GM21381 (cell line): Measurements from ENCODE around the gene PPP1R9B.

Source experiments
- ATAC-seq: cut with Tn5 transposase; IDR thresholded peaks from one replicate; pipeline ENCODE4 v1.9.1; 2021; ENCODE audit warnings: mild to moderate bottlenecking, moderate library complexity; ENCODE audit not compliant: unreplicated experiment

PPP1R9B gene

GRCh38 chr17:50161911-50162288 is 11.4 kb upstream of the PPP1R9B start:
- ATAC-seq, result no peak

GRCh38 chr17:50161023-50161910 is 10.8 kb upstream of the PPP1R9B start:
- ATAC-seq, result peak; percentile 78

- ATAC-seq, result no peak
Observed at GRCh38 chr17:50157891-50158290, 7.4 kb upstream of the PPP1R9B start.

- no peak for ATAC-seq
Observed at GRCh38 chr17:50155115-50155819, 4.8 kb upstream of the PPP1R9B start.

GRCh38 chr17:50154604-50155003 is 4.1 kb upstream of the PPP1R9B start:
- ATAC-seq, result no peak

GRCh38 chr17:50153650-50154575 is 3.4 kb upstream of the PPP1R9B start:
- no peak for ATAC-seq

- ATAC-seq, result no peak
Observed at GRCh38 chr17:50152736-50153135, 2.3 kb upstream of the PPP1R9B start.

GRCh38 chr17:50151937-50152547 is 1.6 kb upstream of the PPP1R9B start:
- ATAC-seq, result no peak

GRCh38 chr17:50151041-50151936 is 812 bp upstream of the PPP1R9B start:
- ATAC-seq, result peak; percentile 41

GRCh38 chr17:50149417-50150353 is 792 bp downstream of the PPP1R9B start:
- no peak for ATAC-seq

GRCh38 chr17:50149091-50149416 is 1.4 kb downstream of the PPP1R9B start:
- no peak for ATAC-seq

- peak; percentile 29 for ATAC-seq
Observed at GRCh38 chr17:50148226-50149090, 2.0 kb downstream of the PPP1R9B start.

- no peak for ATAC-seq
Observed at GRCh38 chr17:50147841-50148225, 2.6 kb downstream of the PPP1R9B start.

- ATAC-seq, result no peak
Observed at GRCh38 chr17:50146927-50147665, 3.4 kb downstream of the PPP1R9B start.

- no peak for ATAC-seq
Observed at GRCh38 chr17:50146230-50146926, 4.1 kb downstream of the PPP1R9B start.

GRCh38 chr17:50145532-50146229 is 4.8 kb downstream of the PPP1R9B start:
- ATAC-seq, result no peak
